HL-60 (cell line): Measurements from ENCODE around the gene TMEM63B.

Experiments
- SPI1 ChIP-seq: IDR thresholded peaks from 2 replicates; pipeline ENCODE4 v1.6.1; 2012; ENCODE audit warnings: low read depth, mild to moderate bottlenecking, borderline replicate concordance
- TF ChIP-seq, protein P1 (sequence below): IDR thresholded peaks from one replicate; pipeline ENCODE4 v1.5.1; 2011; ENCODE audit warnings: low read length, control low read depth, inconsistent platforms; ENCODE audit not compliant: insufficient read depth
- TF ChIP-seq, protein P2 (sequence below): IDR thresholded peaks from 2 replicates; pipeline ENCODE4 v1.6.1; 2012; ENCODE audit warnings: low read depth; ENCODE audit not compliant: insufficient replicate concordance

DNA sequence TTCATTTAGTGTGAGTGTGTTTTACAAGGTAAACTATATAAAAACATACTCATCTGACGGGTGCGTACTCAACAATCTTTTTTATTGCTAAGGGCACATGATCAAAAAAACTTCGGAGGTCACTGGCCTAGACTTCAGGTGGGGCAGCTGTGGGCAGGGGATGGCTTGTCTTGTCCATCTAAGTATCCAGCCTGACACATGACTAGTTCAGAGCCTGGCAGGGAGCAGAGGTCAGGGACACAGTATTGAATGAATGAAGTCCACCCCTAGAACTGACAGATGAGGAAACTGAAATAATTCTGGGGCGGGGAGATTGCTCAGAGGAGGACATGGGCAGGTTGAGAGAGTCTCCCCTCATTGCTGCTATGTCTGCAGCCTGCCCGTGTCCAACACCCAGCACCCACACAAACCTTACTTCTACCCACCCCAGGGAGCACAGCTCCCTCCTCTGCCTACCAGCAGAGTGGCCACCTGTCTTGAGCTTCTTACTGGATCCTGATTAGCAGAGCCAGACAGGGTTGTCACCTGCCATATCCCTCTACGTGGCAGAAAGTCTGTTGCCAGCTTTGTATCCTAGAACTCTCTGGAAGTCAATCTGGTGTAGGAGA lies 49.0 kb upstream of the TMEM63B start:
- TF ChIP-seq SPI1 = no peak
- TF ChIP-seq, protein P1, sequence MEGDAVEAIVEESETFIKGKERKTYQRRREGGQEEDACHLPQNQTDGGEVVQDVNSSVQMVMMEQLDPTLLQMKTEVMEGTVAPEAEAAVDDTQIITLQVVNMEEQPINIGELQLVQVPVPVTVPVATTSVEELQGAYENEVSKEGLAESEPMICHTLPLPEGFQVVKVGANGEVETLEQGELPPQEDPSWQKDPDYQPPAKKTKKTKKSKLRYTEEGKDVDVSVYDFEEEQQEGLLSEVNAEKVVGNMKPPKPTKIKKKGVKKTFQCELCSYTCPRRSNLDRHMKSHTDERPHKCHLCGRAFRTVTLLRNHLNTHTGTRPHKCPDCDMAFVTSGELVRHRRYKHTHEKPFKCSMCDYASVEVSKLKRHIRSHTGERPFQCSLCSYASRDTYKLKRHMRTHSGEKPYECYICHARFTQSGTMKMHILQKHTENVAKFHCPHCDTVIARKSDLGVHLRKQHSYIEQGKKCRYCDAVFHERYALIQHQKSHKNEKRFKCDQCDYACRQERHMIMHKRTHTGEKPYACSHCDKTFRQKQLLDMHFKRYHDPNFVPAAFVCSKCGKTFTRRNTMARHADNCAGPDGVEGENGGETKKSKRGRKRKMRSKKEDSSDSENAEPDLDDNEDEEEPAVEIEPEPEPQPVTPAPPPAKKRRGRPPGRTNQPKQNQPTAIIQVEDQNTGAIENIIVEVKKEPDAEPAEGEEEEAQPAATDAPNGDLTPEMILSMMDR = no peak
- TF ChIP-seq, protein P2, sequence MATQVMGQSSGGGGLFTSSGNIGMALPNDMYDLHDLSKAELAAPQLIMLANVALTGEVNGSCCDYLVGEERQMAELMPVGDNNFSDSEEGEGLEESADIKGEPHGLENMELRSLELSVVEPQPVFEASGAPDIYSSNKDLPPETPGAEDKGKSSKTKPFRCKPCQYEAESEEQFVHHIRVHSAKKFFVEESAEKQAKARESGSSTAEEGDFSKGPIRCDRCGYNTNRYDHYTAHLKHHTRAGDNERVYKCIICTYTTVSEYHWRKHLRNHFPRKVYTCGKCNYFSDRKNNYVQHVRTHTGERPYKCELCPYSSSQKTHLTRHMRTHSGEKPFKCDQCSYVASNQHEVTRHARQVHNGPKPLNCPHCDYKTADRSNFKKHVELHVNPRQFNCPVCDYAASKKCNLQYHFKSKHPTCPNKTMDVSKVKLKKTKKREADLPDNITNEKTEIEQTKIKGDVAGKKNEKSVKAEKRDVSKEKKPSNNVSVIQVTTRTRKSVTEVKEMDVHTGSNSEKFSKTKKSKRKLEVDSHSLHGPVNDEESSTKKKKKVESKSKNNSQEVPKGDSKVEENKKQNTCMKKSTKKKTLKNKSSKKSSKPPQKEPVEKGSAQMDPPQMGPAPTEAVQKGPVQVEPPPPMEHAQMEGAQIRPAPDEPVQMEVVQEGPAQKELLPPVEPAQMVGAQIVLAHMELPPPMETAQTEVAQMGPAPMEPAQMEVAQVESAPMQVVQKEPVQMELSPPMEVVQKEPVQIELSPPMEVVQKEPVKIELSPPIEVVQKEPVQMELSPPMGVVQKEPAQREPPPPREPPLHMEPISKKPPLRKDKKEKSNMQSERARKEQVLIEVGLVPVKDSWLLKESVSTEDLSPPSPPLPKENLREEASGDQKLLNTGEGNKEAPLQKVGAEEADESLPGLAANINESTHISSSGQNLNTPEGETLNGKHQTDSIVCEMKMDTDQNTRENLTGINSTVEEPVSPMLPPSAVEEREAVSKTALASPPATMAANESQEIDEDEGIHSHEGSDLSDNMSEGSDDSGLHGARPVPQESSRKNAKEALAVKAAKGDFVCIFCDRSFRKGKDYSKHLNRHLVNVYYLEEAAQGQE = no peak
